GM21360 (cell line): ENCODE data around the gene NUP214.
"Not testable (repeated sequence)": the region's sequence is repeated elsewhere in the genome, so short reads cannot be mapped to it uniquely, and the experiment has no call there.

Source experiments
- ATAC-seq: cut with Tn5 transposase; IDR thresholded peaks from one replicate; pipeline ENCODE4 v1.9.1; 2021; ENCODE audit warnings: mild to moderate bottlenecking, moderate library complexity; ENCODE audit not compliant: unreplicated experiment

NUP214 gene

DNA sequence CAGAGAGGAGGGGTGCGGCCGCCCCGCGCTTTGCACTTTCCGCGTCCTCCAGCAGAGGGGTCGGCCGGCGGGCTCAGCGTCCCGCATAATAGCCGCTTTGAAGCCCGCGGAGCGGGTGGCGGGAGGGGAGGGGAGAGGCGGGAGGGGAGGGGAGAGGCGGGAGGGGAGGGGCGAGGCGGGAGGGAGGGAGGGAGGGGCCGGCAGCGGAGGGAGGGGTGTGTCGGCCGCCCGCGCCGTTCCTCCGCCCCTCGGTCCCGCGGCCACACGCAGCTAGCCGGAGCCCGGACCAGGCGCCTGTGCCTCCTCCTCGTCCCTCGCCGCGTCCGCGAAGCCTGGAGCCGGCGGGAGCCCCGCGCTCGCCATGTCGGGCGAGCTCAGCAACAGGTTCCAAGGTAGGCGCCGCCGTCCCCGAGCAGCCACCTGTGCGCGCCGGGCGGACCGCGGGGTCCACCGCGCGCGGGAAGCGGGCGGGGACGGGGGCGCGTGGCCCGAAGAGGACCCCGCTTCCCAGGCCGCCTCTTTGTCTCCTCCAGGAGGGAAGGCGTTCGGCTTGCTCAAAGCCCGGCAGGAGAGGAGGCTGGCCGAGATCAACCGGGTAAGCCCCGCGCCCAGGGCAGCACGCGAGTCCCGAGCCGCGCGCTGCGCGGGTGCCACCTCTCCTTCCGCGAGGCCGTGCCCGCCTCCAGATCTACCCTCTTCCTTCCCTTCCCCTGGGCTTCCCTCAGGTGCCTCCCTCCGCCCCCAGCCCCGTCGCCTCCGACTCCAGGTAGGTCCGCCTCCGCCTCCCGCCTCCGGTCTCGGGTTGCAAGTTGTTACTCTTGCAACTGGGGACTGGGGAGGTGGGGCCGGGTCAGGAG, 28.9 kb upstream of the NUP214 start, which contains the start of gene AIF1L:
AIF1L (plus strand) TSS at position 263 of the 857 bp plus-strand sequence; CDS start at position 362, 99 bp downstream.
- no peak for ATAC-seq

DNA sequence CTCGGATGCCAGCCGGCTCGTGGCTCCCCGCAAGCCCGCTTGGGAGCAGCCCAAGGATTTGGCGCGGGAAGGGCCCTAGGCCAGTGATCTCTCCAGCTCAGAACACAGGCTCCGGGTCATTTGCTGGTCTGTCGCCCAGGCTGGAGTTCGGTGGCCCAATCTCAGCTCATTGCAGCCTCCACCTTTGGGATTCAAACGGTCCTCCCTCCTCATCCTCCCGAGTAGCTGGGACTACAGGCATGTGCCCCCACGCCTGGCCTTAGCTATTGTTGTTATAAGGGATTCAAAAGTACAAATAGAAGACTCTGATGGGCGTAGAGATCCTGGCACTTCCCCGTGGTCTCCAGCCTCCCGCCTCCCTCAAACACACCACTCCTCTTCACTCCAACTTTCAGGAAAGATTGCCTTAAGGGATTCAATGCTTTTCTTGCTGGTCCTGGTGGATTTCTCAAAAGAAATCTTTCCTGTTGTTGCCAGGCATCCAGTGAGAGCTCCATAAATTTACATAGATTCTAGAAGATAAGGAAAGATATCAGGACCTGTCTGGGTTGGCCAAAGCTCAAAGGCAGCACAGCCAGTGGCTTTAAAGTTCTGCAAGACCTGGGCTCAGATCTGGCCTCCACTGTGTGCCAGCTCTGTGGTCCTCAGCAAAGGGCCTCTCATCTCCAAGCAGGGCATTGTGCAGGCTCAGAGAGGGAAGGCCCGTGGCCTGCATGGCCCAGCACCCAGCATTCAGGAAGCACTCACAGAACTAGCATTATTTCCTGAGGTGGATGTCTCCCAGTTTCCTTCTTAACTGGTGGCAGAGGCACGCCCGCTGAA, 28.0 kb upstream of the NUP214 start:
- ATAC-seq: no peak

DNA sequence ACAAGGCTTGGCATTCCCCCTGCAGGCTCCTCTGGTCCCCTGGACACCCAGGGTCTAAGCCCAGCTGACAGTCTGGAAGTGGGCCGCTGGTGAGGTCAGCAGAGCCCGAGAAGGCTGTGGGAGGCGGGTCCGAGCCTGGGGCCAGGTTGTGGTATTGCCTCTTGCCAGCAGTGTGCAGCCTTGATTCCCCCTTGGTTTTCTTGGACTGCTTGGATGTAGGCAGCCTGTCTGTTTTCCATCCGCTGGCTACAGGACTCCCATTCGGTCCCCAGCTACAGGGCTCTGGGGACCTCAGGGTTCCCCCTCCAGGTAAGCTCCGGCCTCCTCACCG, 27.5 kb upstream of the NUP214 start:
- no peak for ATAC-seq

DNA sequence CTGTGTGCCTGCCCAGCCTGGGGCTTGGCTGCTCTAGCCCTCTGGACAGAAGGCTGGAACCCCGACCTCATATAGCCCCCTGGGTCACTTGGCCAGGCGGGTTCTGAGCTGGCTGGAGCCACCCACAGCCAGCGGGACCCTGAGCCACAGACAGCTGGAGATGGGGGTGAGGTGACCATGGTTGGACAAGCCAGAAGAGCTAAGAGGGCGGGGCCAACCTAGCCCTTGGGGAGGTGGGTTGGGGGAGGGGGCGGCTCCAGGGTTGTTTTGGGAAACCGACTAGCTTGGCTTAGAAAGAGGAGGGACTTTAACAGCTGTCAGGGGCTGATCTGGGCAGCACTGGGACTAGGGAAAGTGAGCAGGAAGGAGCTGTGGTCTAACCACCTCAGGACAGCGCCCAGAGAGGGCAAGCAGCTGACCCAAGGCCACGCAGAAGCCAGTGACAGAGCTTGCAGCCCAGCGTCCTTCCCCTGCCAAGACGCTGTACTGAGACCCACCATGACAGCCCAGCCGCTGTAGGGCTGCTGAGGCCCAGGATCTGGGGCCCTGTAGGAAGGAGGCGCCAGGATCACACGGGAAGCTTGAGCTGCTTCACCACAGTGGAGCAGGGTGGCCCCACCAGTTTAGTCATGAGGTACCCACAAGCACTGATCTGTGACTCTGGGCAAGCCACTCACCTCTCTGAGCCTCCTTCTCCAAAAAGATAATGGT, 26.8 kb upstream of the NUP214 start:
- ATAC-seq: no peak

DNA sequence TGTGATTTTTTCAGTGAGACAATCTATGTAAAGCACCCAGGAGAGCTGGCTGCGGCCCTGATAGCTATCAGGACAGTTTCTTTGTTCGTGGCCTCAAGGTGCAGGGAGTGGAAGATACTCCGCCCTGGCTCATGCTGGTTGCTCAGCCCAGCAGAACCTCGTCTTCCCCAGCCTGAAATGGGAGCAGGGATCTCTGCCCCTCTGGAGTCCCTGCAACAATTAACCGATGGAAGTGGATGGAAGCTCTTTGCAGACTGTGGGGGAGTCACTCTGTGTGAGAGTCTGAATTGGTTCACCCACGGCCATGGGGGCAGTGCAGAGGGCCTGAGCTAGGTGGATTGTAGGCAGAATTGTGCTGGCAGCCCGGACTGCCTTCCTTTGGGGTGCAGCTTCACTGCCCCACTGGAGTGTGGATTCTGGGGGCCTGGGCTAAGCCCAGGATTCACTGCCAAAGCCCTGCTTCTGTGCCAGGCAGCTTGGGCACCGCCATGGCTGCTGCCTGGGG, 26.2 kb upstream of the NUP214 start:
- ATAC-seq: no peak

DNA sequence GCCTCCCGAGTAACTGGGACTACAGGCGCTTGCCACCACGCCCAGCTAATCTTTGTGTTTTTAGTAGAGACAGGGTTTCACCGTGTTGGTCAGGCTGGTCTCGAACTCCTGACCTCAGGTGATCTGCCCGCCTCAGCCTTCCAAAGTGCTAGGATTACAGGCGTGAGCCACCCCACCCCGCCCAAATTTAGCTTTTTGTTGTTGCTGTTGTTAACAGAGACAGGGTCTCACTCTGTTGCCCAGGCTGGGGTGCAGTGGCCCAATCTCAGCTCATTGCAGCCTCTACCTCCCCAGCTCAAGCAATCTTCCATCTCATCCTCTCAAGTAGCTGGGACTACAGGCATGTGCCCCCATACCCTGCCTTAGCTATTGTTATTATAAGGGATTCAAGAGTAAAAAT, 25.5 kb upstream of the NUP214 start:
- ATAC-seq: not testable (repeated sequence)

DNA sequence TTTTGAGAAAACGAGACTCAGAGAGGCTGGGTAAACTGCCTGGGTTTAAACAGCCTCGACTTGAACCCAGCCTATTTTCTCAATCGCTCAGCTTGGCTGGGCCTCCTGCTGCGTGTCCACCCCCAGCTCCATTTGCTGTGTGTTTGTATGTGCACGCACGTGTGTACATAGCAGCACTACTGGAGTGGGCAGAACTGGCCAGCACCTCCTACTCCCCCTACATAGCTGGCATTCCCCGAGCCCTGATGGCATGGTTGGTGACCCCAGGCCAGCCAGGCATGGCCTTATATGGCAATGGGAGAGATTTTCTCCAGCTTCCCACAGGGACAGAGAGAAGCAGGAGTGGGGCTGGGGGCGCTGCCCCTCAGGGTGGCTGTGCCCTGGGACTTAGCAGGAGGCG, 24.9 kb upstream of the NUP214 start:
- no peak for ATAC-seq

DNA sequence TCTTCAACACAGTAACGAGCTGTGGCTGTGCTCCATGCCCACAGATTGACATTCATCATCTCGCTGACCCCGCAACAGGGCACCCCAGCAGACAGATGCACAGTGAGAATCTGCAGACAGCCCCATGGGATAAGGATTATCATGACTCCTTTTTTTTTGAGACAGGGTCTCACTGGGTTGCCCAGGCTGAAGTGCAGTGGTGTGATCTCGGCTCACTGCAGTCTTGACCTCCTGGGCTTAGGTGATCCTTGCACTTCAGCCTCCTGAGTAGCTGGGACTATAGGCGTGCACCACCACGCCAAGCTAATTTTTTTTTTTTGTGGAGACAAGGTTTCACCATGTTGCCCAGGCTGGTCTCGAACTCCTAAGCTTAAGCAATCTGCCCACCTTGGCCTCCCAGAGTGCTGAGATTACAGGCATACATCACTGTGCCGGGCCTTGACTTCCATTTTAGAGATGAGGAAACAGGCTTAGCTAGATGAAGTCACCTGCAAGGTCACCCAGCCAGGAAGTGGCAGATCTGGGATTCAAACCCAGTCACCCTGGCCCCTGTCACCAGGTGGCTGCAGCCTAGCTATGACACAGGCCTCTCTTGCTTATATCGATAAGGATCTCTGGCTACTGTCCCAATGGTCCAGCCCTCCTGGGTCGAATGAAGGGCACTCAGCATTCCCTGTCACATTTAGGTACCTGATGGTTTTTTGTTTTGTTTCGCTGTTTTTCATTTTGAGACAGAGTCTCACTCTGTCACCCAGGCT, 24.0 kb upstream of the NUP214 start:
- no peak for ATAC-seq

DNA sequence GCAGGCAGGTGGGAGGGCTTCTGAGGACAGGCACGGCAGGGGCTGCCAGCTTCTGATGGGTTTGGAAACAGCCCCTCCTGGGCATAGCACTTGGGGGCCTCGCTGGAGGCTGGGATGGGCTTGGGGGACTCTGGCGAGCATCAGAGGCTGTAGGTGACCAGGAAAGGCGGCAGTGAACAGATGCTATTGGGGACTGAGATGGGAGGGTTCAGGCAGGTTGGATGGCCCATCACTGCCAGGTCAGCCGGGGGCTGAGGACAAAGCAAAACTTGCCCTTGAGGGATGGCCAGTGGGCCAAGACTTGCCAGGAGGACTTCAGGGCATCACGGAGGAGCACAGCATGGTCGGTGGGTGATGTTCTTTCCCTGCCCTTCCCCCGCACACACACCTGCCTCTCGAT, 22.4 kb upstream of the NUP214 start:
- no peak for ATAC-seq

DNA sequence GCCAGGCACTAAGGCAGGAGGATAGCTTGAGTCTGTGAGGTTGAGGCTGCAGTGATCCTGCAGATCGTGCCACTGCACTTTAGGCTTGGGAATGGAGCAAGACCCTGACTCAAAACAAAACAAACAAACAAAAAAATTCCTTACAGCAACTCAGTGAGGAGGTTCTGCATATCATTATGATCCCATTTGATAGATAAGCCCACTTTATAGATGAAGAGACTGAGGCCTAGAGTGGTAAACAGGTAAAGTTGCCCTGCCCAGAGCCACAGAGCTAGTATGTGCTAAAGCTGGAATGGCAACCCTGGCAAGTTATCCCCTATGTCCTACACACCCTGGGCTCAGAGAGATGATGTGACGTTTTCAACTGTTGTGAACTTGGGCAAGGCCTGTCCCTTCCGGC, 21.9 kb upstream of the NUP214 start:
- ATAC-seq: no peak

DNA sequence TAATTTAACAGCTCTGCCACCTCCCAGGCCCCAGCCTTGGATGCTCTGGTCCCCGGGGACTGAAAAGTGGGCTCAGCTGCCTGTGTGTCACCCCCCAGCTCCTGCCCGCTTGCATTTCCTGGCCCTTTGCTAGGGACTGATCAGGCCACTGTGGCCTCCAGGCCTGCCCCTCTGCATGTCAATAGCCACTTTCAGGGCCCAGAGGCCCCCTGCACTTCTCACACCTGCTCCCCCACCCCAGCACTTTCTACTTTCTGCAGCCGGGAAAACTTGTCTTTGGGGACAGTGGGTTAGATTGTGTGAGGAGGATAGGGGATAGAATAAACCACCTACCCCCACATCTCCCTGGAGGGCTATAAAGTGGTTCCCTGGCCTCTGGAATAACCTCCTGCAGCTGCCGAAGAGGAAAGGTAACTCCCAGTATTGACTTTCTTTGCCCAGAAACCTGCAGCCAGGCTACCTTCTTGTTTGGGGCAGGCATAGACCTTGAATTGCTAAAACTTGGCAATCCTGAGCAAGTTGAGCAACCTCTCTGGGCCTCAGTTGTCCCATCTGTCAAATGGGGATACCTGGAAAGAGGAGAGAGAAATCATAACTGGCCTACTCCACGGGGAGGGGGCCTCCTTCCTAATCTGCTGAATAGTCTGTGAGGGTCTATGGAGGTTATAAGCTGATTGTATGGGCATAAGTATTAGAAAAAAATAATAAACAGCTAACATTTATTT, 21.2 kb upstream of the NUP214 start:
- no peak for ATAC-seq

DNA sequence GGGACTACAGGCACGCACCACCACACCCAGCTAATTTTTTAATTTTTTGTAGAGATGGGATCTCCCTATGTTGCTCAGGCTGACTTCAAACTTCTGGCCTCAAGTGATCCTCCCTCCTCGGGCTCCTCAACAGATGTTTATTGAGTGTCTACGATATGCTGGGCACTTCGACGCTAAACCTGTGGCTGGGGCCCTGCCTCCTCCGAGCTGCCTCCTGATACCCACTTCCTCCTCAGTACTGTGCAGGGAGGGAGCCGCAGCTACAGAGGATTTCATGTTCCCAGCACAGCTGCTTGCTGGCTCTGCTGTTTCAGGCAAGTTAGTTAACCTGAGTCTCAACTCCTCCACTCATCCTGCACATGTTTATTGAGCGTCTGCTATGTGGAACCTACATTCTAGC, 19.4 kb upstream of the NUP214 start:
- no peak for ATAC-seq

DNA sequence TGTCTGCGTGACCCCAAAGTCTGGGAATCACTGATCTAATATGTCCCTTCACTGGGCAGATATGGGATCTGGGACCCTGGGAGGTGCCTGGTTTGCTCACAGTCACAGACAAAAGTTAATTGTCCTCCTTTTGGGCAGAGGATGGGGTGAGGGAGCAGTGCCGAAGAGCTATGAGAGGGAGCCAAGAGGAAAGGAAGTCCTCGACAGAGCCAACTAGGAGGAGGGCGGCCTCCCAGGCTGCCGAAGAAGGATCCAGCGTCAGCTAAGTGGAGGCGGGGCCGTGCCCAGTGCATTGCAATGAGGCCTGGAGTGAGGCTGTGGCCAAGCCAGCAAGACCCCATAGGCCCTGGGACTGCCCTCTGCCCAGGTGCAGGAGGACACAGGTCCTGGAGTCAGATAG, 17.6 kb upstream of the NUP214 start:
- no peak for ATAC-seq

DNA sequence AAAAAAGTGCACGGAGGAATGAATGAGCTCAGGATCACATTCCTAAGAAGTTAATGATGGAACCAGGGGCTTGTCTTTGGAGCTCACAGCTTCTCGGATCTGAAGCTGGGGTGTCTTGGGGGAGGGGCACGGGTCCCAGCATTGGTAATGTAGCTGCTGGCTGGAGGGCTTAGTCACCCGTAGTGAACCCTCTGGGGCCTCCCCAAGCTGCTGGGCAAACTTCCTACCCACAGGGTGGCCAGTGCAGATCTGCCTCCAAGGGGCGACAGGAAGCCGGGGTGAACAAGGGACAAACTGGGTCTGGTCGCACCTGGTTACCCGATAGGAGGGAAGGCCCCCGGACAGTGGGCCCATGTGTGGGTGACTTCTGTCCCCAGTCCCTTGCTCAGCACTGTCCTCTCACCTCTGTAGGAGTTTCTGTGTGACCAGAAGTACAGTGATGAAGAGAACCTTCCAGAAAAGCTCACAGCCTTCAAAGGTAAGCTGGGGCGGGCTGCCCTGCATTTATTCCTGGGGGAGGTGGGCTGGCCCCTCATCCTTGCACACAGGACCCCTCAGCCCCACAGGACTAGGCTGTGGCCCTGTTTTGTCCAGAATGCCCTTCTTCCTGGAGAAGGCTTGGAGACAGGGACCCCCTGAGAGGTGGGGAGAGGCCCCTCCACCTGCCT, 14.1 kb upstream of the NUP214 start:
- no peak for ATAC-seq

DNA sequence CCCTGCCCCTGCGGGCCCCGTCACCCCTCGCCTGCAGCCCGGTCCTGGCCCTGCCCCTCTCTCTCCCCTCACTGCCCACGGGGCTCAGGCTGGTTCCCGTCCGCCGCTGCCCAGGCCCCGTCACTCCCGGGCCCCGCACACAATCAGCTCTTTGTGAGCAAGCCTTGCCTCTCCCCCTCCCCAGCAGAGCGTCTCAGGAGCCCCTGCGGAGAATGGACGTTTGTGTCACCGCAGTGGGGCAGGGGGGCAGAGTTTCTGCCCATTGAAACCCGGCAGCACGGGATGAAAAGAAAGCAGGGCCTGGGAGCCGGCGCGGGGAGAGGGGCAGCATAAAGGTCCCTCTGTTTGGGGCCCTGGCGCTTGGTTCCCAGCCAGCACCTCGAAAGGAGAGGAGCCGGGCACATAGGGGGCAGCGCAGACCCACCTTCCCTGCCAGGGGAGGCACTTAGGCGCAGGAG, 13.5 kb upstream of the NUP214 start:
- ATAC-seq: no peak

DNA sequence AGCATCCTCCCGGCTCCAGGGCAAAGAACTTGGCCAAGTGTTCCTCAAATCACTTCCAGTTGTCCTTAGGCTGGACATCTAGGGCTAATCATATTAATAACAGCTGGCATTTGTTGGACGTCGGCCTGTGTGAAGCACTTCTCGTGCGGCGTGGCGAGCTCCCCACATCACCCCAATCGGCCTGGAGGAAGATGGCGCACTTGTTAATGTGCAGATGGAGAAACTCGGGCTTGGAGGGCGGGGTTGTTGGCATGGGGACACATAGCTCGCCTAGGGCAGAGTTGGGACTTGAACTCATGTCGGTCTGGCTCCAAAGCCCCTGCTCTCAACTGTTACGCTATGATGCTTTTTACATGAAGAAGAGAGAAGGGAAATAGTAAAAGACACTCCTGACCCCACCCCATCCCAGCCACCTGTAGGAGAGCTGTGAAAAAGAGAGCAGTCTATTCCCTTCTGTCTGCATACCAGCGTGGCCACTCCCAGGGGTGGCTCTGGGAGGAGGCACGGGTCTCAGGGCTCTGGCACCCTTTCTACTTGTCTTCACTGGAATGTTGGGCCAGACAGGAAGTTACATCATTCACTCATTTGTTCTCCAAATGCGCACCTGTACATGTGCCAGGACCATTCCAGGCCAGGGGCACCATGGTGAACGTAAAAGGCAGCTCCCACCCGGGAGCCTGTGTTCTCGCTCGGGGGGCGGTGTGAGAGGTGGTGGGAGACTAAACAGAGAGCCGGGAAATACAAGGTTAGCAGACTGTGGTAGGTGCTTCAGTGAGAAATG, 12.8 kb upstream of the NUP214 start:
- ATAC-seq: no peak

DNA sequence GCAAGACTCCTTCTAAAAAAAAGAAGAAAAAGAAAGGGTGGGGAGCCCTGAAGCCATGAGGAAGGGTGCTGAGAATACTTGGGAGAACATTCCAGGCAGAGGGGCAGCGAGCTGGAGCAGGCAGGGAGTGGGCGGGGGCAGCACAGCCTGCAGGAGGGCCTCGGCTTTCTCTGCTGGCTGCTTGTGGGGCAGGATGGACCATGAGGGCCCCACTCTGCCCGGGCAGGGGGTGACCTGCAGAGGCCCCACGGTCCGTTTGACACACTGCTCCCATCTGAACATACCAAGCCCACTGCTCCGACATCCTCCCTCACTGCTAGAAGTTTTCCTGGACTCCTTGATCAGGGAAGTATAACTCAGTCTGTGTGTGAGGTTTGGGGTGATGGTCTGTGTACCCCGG, 11.7 kb upstream of the NUP214 start:
- ATAC-seq: no peak

DNA sequence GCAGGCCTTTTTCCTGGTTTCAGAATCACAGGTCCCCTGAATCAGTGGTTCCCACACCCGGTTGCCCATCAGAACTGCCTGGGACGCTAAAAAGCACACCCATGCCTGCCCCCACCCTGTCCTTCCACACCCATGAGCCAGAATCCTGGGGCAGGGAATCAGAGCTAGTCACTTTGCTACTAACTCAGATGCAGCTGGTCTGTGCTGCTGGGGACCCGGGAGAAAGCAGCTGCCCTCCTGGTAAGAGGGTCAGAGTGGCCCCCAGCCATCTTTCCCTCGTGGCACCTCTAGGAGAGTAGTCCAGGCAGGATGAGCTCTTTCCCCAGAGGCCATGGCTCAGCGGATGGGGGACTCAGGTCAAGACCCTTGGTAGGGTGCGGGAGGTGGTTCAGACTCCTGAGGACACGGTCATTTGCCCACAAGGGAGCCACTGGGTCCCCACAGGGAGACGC, 11.3 kb upstream of the NUP214 start:
- ATAC-seq: no peak
